DMS53 treated with DMSO at 0.1 percent for 48 hours (cell line): Measurements from ENCODE around the gene IGSF9.
A peak's percentile ranks its signal among the peaks of the same experiment; 100 is the strongest.
"Not testable (repeated sequence)": the region's sequence is repeated elsewhere in the genome, so short reads cannot be mapped to it uniquely, and the experiment has no call there.

Experiments used
- DNase-seq: peaks from one replicate; lab custom pipeline; 2025; ENCODE audit not compliant: unreplicated experiment; lab: John Stamatoyannopoulos, UW

Gene IGSF9

DNA sequence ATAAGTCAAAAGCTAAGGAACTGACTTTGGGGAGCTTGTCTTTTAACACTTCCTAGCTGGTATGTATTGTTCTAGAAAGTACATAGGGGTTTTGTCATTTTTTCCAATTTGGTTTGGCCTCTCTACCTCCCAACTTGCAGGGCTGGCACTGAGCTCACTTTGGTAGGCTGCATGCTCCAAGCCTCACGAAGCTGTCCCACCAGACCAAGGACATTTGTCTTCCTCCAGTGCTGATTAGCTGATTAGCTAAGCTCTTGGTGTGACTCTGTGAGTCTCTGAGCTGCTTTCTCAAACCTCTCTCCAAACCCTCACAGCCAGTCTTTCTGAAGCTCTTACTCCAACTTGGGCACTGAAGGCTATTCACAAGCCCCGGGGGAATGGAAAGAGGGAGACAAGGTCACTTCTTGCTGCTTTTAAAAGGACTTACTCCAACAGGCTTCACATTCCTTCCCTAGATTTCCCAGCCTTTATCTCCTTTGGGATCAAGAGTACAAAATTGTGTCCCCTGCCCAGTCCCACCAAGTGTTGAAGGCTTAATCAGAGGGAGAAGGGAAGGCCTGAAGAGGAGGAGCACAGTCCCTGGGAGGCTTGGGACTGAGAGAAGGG, 44.6 kb downstream of the IGSF9 start:
- DNase-seq, result no peak

DNA sequence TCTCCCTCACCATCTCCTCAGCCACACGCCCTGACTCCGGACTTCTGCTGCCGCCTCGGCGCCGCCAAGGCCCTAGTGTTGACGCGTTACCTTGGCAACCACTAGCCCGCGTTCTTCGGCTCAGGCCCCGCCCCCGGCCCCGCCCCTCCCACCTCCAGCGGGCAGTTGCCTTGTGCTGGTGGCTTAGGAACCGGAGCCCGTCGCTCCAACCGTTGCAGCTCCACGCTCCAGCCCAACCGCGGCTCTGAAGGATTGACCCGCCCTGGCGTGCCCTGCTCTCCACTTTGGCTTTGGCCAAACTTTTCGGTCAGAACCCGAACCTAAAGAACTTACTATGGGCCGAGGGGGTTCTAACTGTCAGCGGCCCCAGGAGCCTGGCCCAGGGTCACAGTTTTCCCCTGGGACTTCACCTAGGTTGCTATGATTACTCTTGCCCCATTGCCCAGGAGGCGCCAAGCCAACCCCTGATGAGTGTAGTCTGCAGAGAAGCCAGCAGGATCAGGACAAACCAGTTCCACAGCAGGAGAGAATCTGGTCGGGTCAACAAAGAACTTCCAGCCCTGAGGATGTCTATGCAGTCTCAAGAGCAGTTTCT, 45.2 kb downstream of the IGSF9 start, which contains the start of gene CFAP45:
Gene CFAP45 (minus strand): TSS at position 80 of the 595 bp plus-strand sequence. CDS start 67 bp downstream, at position 13.
- peak; percentile 84 for DNase-seq

DNA sequence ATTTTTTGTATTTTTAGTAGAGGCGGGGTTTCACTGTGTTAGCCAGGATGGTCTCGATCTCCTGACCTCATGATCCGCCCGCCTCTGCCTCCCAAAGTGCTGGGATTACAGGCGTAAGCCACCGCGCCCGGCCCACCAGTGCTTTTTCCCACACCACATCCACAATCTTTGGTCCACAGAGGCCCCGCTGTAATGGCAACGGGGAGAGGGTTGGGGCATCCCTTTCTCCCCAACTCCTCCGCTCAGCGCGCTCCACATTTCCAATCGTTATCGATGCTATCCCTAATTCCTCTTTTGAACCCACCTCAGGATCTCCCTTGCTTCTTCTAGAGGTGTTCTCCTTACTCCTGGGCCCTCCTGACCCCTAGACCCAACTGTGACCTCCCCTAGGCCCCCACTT, 45.8 kb downstream of the IGSF9 start:
- not testable (repeated sequence) for DNase-seq

DNA sequence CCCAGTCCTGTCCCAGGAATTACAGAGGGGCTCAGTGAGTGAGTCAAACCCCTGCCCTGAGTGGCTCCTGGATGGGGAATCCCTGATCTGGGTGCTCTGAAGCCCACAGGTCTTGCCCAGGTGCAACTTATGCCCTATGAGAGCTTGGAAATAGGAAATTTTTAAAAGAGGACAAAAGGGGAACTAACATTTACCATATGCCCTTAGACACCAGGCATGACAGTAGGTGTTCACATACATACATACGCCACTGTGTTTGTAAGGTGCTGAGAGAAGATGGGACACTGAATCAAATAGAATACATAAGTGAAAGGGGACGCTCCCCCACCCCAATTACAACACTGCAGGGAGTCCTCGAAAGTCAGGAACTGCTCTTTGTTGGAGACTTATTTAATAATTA, 46.9 kb downstream of the IGSF9 start:
- no peak for DNase-seq

DNA sequence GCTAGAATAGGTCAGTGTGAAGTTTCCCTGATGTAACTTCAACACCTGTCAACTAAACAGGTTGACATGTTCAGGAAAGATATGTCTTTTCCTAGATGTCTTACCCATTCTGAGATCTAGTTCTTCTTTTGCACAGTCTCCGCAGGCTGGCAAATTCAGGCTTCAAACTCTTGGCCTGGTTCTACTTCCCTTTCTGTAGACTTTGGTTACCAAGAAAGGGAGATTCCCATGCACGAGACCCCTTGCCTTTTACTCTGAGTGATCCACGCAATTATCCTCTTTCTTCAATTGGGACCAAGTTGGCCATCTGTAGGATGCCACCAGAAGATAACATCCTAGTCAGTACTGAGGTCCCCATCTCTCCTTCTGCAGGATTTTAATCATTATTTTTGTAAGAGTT, 47.5 kb downstream of the IGSF9 start:
- no peak for DNase-seq

DNA sequence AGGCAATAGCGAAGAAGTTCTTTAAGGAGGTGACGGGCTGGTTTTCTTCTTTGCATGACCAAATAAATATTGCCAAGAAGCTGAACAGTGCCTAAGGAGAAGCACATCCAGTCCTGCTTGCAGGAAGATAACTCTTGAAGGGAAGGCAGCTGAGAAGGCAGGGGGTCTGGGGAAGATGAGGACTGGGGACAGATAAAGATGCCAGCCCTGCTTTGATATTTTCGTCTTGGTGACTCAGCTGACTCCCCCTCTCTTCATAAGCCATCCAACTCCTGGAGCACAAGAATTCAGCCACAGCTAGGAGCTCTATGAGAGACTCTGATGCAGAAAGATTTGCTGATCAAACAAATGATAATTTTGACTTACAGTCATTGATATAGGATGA, 48.9 kb downstream of the IGSF9 start:
- DNase-seq, result no peak

DNA sequence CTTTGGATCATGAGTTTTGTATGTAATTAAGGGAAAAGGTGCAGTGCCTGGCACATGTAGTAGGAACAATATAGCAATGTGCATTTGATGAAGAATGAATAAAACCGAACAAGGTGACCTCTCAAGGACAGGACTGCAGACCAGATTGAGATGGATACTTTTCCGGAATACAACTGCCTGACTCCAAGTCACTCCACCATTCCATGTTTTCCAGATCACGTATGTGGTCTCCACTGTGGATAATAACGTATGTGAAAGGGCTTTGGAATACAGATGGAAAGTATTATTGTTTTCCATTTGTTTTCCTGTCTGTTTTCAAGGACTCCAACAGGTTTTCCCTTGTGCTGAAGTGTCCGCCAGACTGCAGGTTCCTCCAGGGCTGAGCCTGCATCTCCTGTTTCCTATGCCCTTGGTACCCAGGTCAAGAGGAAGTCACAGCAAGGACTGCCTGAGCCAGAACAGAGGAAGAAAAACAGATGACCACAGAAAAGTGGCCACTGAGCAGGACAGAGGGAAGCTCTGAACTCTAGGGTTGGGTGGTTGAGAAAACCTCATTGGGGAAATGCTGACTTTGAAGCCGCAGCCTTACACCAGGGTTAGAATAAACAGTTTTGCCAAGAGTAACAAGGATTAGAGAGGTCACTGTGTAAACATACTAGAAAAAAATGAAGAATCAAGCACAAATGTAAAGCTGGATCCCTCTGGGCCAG, 49.4 kb downstream of the IGSF9 start:
- no peak for DNase-seq

DNA sequence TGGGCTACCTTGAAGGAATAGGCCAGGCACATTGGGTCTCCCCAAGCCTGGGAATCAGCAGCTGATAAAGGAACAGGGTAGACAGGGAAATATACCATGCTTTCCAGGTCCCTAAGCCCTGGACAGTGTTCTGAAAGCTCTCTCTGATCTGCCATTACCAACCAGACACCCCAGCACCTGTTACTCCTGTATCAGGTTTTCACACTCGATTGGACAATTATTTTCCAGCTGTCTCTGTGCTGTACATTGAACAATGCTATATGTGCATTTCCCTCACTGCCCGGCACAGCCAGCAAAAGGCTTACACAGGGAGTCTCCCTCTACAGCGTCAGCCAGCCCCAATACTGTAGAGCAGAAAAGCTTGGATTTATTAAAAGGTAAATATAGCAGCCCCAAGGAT, 50.1 kb downstream of the IGSF9 start:
- no peak for DNase-seq

DNA sequence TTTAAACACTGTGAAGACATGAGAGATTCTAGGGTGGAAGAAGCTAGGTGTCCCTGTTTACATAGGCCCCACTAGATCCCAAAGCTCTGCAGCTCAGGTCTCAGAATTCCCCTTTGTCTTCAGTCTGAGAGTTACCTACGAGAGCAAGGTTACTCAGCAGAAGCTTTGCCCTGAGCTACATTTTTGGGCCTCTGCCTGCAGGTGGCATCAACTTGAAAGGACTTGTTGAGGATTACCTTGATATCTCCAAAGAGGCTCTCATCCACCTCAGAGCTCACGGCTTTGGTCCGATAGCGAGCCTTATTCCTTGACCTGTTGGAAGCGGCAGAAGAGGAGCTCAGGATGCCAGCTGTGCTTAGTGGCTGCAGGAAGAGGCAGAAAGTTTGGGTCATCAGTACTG, 52.5 kb downstream of the IGSF9 start:
- no peak for DNase-seq

DNA sequence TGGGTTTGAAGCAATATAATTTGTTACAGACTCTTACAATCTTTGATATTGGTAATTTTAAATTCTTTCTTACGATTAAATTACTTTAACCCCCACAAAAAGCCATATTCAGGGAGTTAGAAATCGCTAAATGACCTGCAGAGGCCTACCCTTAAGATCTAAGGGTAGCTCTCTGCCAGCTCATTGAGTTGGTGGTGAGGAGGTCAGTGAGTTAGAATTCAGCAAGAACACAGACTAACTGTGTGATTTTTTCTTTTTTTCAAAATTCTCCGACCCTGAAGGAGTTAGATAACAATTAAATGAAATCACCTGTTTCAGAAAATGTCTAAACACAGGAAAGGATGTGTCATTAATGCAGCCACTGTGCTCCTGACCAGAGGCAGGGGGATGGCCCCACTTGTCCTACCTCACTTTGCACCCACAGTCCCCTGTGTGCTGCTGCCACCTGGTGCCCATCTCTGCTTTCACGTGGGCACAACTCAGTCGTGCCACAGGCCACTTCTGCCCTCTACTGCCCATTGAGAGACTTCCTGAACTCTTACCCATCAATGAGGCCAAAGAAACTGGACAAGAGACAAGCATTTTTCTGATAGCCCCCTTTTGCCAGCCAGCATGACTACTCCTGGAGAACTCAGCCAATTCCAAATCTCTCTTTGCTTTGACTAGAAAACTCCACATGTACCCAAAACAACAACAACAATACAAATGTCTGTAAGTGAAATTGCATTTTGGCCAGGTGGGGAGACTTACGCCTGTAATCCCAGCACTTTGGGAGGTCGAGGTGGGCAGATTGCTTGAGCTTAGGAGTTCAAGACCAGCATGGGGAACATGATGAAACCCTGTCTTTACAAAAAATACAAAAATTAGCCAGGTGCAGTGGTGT, 53.9 kb downstream of the IGSF9 start:
- DNase-seq, result peak; percentile 81

DNA sequence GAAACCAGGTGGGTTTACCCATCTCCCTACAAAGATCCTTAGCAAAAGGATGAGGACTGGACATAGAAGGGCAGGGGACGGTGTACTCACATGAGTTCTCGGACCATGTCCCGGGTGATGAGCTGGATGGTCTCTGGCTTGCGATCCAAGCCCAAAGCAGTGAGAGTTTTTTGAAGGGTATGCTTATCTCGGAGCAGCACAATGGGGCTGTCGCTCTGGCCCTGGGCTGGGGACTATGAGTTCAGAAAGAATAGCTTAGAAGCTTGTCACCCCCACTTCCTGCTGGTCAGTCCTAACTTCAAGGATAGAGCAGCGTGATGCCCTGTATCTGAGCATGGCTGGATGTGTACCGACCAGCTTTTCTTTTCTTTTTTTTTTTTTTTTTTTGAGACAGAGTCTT, 55.0 kb downstream of the IGSF9 start:
- no peak for DNase-seq

DNA sequence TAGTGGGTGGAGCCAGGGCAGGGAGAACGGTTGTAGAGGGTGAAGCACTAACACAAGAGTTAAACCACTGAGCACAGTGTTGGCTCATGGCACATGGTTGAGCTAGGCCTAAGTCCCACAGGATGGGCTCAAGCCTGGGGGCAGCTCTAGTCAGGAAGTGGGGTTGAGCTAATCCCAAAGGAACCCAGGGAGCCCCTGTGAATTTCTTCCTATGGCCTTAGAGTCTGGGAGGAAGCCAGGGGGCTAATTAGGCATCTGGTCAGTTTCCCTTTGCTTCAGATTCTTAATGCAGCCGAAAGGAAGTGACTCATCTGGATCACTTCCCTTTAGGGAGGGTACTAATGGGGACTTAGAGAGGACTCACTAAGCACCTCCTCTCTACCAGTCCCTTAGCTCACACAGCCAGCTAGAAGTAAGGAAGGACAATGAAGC, 55.6 kb downstream of the IGSF9 start:
- DNase-seq, result peak; percentile 65

DNA sequence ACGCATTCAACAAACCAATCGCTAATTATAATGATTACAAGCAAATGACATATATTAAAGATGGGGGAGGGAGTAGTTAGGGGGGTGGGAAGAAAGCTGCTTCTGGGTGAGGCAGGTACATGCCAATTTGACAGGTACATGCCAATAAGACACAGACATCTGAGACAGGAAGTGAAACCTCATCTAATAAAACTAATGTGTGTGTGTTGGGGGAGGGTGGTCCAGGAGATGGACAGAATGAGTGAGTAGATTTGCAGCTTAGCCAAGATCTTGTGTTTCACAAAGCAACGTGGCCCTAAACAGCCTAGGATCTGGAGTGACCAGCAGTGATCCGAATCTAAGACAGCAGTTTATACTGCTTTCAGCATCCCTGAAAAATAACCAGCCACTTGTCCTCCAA, 56.2 kb downstream of the IGSF9 start:
- DNase-seq, result no peak

DNA sequence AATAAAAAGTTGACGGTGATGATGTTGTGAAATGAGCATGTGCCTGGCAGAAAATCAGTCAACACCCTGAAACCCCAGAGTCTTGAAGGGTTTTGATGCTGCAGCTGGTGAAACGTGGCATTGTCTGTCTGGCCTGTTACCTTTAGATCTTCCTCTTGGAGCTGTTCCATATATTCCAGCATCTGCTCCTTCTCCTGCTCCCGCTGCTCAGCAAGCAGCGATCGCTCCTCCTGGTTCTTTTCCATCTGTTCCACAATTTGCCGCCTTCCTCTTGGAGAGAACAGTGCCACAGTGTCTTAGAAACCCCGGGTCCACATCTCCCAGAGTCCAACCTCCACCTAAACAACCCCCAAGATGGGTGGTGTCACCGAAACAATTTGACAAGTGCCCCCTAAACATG, 61.1 kb downstream of the IGSF9 start:
- no peak for DNase-seq

DNA sequence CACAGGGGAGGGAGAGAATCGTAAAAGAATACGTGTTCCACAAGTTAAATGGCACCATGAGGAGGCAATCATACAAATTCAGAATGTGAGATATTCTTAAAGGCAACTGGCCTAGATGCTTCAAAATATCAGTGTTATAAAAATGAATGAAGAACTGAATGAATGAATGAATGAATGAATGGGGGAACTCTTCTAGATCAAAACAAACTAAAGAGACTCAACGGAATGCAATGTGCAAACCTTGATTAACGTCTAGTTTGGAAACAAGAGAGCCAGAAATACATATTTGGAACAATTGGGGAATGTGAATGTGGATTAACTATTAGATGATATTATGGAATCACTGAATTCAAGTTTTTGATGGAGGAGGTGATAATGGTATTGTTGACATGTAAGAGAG, 62.3 kb downstream of the IGSF9 start:
- DNase-seq, result no peak

DNA sequence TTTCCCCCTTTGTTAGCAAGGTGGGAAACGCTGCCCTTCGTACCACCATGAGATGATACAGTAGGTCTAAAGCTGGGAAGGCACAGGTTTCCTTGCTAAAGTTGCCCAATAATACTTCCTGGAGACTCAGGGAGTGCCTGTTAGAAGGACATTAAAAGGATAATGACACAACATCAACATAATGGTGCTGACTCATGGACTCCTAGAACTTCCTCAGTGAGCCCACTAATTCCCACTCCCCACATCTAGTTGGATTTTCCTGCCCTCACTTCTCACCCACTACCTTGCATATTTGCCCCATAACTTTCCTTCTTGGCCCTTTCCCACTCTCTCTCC, 62.9 kb downstream of the IGSF9 start:
- peak; percentile 8 for DNase-seq

DNA sequence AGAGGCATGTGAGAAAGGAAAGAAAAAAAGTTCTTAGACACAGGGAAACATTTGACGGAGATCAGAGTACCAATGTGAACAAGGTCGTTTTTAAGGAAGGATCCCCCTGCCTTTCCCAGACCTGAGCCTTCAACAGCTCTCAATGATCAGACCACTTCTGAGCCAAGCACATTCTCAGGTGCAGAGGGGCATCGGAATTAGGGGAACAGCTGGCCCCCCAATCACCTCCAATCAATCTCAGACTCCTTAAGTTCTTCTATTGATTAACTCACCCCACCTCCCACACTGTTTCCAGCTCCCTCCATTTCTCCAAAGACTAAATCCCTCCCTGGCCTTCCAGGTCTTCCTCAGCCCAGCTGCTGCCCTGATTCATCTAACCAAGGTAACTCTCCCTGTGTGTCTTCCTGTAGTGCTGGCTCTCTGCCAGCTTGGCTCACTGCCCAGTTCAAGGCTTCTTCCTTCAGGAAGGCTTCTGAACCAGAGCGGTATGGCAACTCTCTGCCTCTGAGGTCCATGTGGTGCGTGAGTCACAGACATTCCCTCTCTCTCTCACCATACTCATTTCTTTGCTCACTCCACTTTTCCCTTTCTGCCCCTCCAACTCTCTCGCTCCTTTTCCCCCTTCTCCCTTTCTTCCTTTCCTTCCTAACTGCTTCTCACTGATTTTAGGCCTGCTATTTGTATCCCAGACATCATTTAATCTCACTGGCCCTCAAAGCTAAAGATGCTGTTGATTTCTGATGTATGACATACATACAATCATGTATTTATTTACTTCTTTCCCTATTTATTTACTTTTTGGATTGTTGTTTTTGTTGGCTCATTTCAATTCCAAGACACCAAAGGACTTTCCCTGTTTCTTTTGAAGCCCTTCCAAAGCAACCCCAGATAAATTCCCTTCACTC, 63.5 kb downstream of the IGSF9 start:
- DNase-seq, result peak; percentile 98

DNA sequence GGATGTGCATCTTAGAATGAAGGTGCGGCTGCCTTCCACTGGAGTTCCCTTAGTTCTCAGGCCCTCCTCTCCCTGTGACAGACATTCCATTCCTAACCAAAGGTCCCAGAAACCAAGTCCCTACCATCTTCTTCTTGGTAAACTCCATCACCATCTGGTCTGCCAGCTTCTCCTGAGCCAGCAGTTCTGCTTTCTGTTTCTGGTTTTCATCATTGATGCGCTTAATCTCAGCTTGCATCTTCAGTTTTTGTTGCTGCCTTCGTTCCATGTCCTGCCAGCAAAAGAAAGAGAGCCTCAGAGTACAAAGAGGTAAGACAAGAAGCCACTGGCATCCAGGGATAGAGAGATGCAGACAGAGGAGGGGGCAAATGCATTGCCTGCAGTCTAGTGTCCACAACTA, 65.0 kb downstream of the IGSF9 start:
- no peak for DNase-seq

DNA sequence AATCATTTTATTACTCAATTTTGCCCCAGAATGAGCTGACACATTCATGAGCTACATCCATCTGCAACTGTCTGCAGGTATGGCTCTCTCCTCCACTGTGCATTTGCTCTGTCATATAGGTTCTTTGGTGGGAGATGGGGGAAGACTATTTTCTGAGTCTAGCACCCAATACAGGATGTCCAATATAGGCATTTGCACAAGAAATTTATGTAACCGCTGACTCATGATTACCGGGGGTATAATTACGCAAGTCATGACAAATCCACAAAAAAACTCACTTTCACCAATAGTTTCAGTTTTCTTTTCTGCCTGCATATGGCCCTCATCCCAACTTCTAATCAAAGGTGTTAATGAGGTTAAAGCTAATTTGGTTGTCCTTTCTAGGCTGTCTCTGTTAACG, 65.4 kb downstream of the IGSF9 start:
- DNase-seq, result no peak

DNA sequence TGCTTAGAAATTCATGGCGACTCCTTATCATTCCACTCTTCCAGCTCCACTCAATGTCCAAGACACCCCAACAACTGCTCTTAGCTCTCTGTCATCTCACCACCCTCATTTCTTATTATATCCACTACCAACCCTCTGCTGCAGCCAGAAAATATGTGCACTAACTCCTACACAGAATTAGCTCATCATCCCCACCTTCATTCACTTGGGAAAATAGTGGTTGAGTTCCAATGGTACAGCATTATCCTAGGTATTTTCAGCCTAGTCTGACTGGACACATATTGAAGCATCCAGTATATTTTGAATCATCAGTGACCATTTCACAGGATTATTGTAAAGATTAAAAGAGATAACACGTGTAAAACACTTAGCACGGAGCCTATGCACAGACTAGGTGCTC, 66.3 kb downstream of the IGSF9 start:
- DNase-seq, result no peak
